HFFc6 (cell line): ENCODE results near the gene DUT. TPM values are rescaled to one million over a fixed set of nuclear protein-coding genes. Genes with fewer than 3 reads are reported as not detected.

Source experiments
- DNase-seq: peaks from one replicate; pipeline ENCODE4 v3.0.0-alpha.2; 2018
- H3K27ac Mint-ChIP-seq: 2 replicates; pipeline ENCODE4 v1.8.0; 2020; ENCODE audit warnings: mild to moderate bottlenecking, mixed read lengths
- H3K27me3 Mint-ChIP-seq: 2 replicates; pipeline ENCODE4 v1.8.0; 2021; ENCODE audit warnings: mild to moderate bottlenecking, moderate library complexity, mixed read lengths; ENCODE audit not compliant: insufficient read depth
- H3K36me3 Mint-ChIP-seq: 2 replicates; pipeline ENCODE4 v1.8.0; 2021; ENCODE audit warnings: low read depth, mixed read lengths
- H3K4me1 Mint-ChIP-seq: 2 replicates; pipeline ENCODE4 v1.8.0; 2020; ENCODE audit warnings: low read depth, mixed read lengths
- H3K4me3 Mint-ChIP-seq: 2 replicates; pipeline ENCODE4 v1.8.0; 2020; ENCODE audit warnings: mild to moderate bottlenecking, moderate library complexity, mixed read lengths
- H3K9me3 Mint-ChIP-seq: 2 replicates; pipeline ENCODE4 v1.8.0; 2020; ENCODE audit warnings: mild to moderate bottlenecking, mixed read lengths
- CTCF ChIP-seq: fragments of 200-600 bp; sonication (generic); IDR thresholded peaks from 2 replicates; pipeline ENCODE4 v1.5.0; 2021; ENCODE audit warnings: antibody characterized with exemption, mild to moderate bottlenecking
- total RNA-seq, 6 experiments: library from RNA; stranded (reverse); fragmentation: NEBNext Ultra II Directional; extraction: Animal tissue kit (Norgen Biotek cat#: 25700); gene quantifications; 2 replicates in 1 of 6; 3 replicates in 5 of 6; pipeline ENCODE4 v1.2.3, GENCODE V29; 2021

DUT gene
- total RNA-seq, 6 experiments from 2014 or later: 86.0 to 130 (median 114) TPM

DNA sequence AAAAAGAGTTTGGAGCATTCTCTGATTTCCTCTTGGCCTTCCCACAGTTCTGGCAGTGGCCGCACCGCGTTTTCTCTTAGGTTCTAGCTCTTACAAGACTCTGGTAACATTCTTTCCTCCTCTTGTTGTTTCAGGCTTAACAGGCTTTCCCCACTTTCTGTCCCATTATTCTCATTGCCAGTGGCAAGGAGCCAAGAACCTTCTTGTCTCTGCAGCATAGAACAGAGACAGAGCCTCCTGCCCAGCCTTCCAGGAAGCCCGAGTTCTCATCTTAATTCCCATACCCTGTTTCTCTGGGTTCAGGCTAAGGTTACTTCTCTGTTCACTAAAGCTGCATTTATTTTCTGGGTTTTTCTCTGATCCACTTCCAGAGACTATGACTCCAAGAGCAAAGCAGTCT, 61.1 kb downstream of the DUT start:
- peak overlapping the region; percentile 23 for H3K4me3 Mint-ChIP-seq
- H3K27ac Mint-ChIP-seq: peak overlapping the region; percentile 32
- 0 out of 2 replicates have a peak, but pooled peaks cover 3% of the 10 kb centered on the region for H3K36me3 Mint-ChIP-seq
- H3K9me3 Mint-ChIP-seq: no peaks in the 10 kb centered on the region
- peaks cover 77% of the 10 kb centered on the region for H3K4me1 Mint-ChIP-seq
- TF ChIP-seq CTCF: no peak
- H3K27me3 Mint-ChIP-seq: peaks cover 12% of the 10 kb centered on the region
- DNase-seq: no peak

Other genes with a start within 250 kb of the DUT start
- not detected for gene SLC24A5, start 210.4 kb upstream of the DUT start, total RNA-seq
- gene MYEF2, start 153.1 kb upstream of the DUT start, total RNA-seq: 10 to 100 TPM in 5 of 6 experiments, 1 to 10 TPM in 1; 7.0 to 12.9 (median 11.5) TPM
- gene CTXN2, start 139.8 kb upstream of the DUT start, total RNA-seq: not detected
- not detected for gene SLC12A1, start 125.1 kb upstream of the DUT start, total RNA-seq